ENCODE data around the gene FIZ1. TPM values are rescaled to one million over a fixed set of nuclear protein-coding genes. Genes with fewer than 3 reads are reported as not detected.
"Not testable (repeated sequence)": the region's sequence is repeated elsewhere in the genome, so short reads cannot be mapped to it uniquely, and the experiment has no call there.

Gene FIZ1
- total RNA-seq, 2 donors from 2014 or later: 9.2 to 10.7 TPM

- H3K27ac Mint-ChIP-seq: no peak overlapping the region
- no peak overlapping the region for H3K4me3 Mint-ChIP-seq
- H3K27me3 Mint-ChIP-seq: no peaks in the 10 kb centered on the region
These were observed 8.7 kb downstream of the FIZ1 start for GRCh38 chr19:55590617-55591016.

DNA sequence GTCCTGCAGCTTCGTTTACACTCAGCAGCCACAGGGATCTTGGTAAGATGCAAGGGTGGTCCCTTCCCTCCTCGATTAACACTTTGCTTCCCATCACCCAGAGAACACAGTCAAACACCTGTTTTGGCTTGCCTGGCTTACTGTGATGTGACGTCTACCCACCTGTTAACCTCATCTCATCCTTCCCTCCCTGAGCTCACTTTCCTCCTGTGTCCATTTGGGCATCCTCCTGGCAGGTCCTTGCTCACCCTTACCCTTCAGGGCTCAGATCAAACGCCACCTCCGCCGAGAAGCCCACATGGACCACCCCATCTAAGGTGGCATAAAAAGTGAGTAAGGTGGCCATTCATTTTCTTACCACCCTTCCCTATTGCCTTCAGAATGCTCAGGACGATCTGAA lies 9.2 kb downstream of the FIZ1 start:
- no peak for DNase-seq
- Mint-ChIP-seq H3K27me3 (no peaks in the 10 kb centered on the region), H3K36me3 (ENCODE audit: low read depth) (peaks cover 2% of the 10 kb centered on the region), H3K4me3 (no peak overlapping the region), H3K27ac (no peak overlapping the region), H3K4me1 (peaks cover 17% of the 10 kb centered on the region)
- H3K9me3 ChIP-seq (ENCODE audit: control insufficient read depth, low read length, poor library complexity, severe bottlenecking): no peaks in the 10 kb centered on the region
- no peak for ATAC-seq

More at GRCh38 chr19:55590617-55591016, 8.7 kb downstream of the FIZ1 start:
- H3K9me3 ChIP-seq (ENCODE audit: control insufficient read depth, low read length, poor library complexity, severe bottlenecking): no peaks in the 10 kb centered on the region
- peaks cover 12% of the 10 kb centered on the region for H3K4me1 Mint-ChIP-seq
- H3K36me3 Mint-ChIP-seq (ENCODE audit: low read depth): peaks cover 3% of the 10 kb centered on the region
- DNase-seq: no peak
- no peak for ATAC-seq

DNA sequence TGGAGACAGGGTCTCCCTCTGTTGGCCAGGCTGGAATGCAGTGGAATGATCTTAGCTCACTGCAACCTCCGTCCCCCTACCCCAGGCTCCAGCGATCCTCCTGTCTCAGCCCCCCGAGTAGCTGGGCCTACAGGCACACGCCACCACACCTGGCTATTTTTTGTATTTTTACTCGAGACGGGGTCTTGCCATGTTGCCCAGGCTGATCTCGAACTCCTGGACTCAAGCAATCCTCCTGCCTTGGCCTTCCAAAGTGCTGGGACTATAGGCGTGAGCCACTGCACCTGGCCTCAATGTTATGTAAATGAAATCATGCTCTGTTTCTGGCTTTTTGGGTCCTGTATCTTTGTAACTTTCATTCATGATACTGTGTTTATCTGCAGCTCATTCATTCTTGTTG lies 10.6 kb downstream of the FIZ1 start:
- Mint-ChIP-seq H3K27me3 (no peaks in the 10 kb centered on the region), H3K36me3 (ENCODE audit: low read depth) (no peaks in the 10 kb centered on the region), H3K27ac (no peak overlapping the region), H3K4me3 (no peak overlapping the region), H3K4me1 (peaks cover 20% of the 10 kb centered on the region)
- no peak for DNase-seq
- no peak for ATAC-seq
- H3K9me3 ChIP-seq (ENCODE audit: control insufficient read depth, low read length, poor library complexity, severe bottlenecking): no peaks in the 10 kb centered on the region

DNA sequence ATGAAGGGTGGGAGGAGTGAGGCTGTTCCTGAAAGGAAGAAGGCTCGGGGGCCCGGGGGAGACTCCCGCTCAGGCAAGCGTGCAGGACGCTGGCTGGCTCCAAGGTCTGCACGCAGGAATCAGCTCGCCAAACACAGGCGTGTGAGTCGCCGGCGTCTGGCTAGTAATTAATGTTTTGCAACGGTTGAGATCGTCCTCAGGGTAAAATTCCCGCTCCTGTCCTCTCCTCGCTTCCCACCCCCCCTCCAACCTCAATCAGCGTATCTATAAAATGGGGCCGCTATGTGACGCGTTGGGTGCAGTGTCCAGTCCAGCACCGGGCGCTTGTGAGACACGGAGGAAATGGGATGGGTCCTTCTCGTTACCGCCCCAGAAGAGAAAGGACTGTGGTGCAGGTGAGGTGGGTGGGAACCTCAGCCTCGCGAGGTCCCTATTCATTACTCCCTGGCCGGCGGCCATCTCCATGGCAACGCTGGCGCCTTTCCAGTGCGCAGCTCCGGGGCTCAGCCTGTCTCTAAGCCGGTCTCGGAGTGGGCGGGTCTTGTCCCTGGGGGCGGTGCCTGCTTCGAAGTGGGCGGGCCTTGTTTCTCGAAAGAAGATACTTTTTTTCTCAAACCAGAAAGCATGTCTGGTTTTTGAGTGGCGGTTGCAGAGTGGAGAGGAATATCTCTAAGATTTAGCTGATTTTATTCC lies 12.2 kb downstream of the FIZ1 start:
- H3K36me3 Mint-ChIP-seq (ENCODE audit: low read depth): no peaks in the 10 kb centered on the region

DNA sequence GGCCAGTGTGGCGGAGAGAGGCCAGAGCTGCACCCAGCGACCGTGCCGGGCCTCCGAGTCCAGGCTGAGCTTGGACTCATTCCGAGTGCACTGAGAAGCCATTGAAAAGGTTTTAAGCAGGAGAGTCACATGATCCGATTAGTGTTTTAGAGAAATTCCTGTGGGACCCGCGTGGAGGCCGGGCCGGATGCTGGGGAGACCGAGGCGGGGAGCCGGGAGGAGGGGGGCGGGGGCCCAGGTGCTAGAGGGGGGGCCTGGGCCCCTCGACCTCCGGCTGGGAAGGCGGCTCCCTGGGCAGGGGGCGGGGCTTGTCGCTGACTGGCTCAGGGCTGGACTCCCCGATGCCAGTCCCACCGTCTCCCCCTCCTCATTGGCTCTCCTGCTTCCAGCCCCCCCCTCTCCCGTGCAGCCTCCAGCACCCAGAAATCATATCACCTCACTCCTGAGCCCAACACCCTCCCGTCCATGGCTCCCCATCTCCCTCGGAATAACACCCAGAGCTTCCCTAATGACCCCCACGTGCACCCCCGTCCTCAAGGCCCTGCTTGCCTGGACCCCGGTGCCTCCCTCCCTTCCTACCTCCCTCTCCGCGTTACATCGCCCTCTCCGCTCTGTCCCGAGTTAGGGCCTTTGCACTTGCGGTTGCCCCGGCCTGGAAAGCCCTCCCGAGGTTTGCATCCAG lies 13.5 kb downstream of the FIZ1 start:
- no peaks in the 10 kb centered on the region for H3K9me3 ChIP-seq (ENCODE audit: control insufficient read depth, low read length, poor library complexity, severe bottlenecking)
- ATAC-seq: no peak
- H3K27me3 Mint-ChIP-seq: no peaks in the 10 kb centered on the region
- H3K27ac Mint-ChIP-seq: peak overlapping the region; percentile 72
- H3K36me3 Mint-ChIP-seq (ENCODE audit: low read depth): no peaks in the 10 kb centered on the region
- H3K4me3 Mint-ChIP-seq: peak overlapping the region; percentile 90
- DNase-seq: peak in 2 of 3 donors; percentile 40 to 44
- peaks cover 34% of the 10 kb centered on the region for H3K4me1 Mint-ChIP-seq

More for the DNA sequence above, 12.2 kb downstream of the FIZ1 start:
- ATAC-seq (peak; percentile 99), DNase-seq (peak; percentile 83 to 92 (median 87))
- Mint-ChIP-seq H3K4me3 (peak overlapping the region; percentile 90), H3K4me1 (peaks cover 22% of the 10 kb centered on the region), H3K27ac (peak overlapping the region; percentile 72), H3K27me3 (no peaks in the 10 kb centered on the region)
- no peaks in the 10 kb centered on the region for H3K9me3 ChIP-seq (ENCODE audit: control insufficient read depth, low read length, poor library complexity, severe bottlenecking)

DNA sequence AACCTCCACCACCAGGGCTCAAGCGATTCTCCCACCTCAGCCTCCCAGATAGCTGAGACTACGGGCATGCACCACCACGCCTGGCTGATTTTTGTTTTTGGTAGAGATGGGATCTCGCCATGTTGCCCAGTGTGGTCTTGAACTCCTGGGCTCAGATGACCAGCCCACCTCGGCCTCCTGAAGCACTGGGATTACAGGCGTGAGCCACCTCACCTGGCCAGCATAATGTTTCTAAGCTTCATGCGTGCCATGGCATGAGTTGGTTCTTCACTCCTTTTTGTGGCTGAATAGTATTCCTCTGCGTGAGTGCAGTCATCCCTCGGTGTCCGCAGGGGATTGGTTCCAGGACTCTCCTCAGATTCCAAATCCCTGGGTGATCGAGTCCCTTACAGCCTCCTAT lies 14.4 kb downstream of the FIZ1 start:
- Mint-ChIP-seq H3K27ac (peak overlapping the region; percentile 72), H3K27me3 (no peaks in the 10 kb centered on the region), H3K36me3 (ENCODE audit: low read depth) (no peaks in the 10 kb centered on the region), H3K4me3 (no peak overlapping the region), H3K4me1 (peaks cover 38% of the 10 kb centered on the region)
- no peaks in the 10 kb centered on the region for H3K9me3 ChIP-seq (ENCODE audit: control insufficient read depth, low read length, poor library complexity, severe bottlenecking)
- ATAC-seq: no peak
- DNase-seq: no peak

- peaks cover 41% of the 10 kb centered on the region for H3K4me1 Mint-ChIP-seq
- not testable (repeated sequence) for ATAC-seq; H3K27me3 Mint-ChIP-seq; DNase-seq; H3K36me3 Mint-ChIP-seq (ENCODE audit: low read depth); H3K4me3 Mint-ChIP-seq; H3K27ac Mint-ChIP-seq; H3K9me3 ChIP-seq (ENCODE audit: control insufficient read depth, low read length, poor library complexity, severe bottlenecking)
These were observed 15.4 kb downstream of the FIZ1 start for GRCh38 chr19:55583897-55584296.

GRCh38 chr19:55582284-55582683 lies 17.0 kb downstream of the FIZ1 start:
- peaks cover 39% of the 10 kb centered on the region for H3K4me1 Mint-ChIP-seq
- H3K27ac Mint-ChIP-seq; H3K36me3 Mint-ChIP-seq (ENCODE audit: low read depth); H3K4me3 Mint-ChIP-seq; H3K9me3 ChIP-seq (ENCODE audit: control insufficient read depth, low read length, poor library complexity, severe bottlenecking); H3K27me3 Mint-ChIP-seq; ATAC-seq; DNase-seq: not testable (repeated sequence)

DNA sequence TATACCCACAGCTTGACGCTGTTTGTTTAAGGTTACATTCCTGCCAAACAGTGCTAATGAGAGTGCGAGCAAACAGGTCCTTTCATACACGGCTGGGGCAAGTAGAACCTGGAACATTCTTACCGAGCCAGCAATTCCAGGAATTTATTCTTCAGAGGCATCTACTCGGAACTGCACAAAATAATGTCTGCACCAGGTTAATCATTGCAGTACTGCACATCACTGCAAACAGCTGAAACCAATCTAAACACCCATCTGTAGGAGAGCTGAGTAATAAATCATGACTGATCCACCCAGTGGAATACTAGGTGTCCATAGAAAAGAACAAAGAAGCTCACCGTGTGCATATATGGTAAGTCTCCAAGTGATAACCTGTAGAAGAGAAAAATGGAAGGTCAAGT lies 17.5 kb downstream of the FIZ1 start:
- no peak for ATAC-seq
- H3K9me3 ChIP-seq (ENCODE audit: control insufficient read depth, low read length, poor library complexity, severe bottlenecking): no peaks in the 10 kb centered on the region
- Mint-ChIP-seq H3K27me3 (no peaks in the 10 kb centered on the region), H3K4me1 (peaks cover 37% of the 10 kb centered on the region), H3K4me3 (peak overlapping the region; percentile 87), H3K27ac (no peak overlapping the region), H3K36me3 (ENCODE audit: low read depth) (peaks cover 5% of the 10 kb centered on the region)
- no peak for DNase-seq

GRCh38 chr19:55581145-55581822 lies 18.0 kb downstream of the FIZ1 start:
- H3K4me3 Mint-ChIP-seq: peak overlapping the region; percentile 87
- no peak for DNase-seq
- no peak for ATAC-seq
- no peaks in the 10 kb centered on the region for H3K9me3 ChIP-seq (ENCODE audit: control insufficient read depth, low read length, poor library complexity, severe bottlenecking)
- H3K4me1 Mint-ChIP-seq: peaks cover 36% of the 10 kb centered on the region
- no peaks in the 10 kb centered on the region for H3K27me3 Mint-ChIP-seq
- peak overlapping the region; percentile 62 for H3K27ac Mint-ChIP-seq
- peaks cover 5% of the 10 kb centered on the region for H3K36me3 Mint-ChIP-seq (ENCODE audit: low read depth)

DNA sequence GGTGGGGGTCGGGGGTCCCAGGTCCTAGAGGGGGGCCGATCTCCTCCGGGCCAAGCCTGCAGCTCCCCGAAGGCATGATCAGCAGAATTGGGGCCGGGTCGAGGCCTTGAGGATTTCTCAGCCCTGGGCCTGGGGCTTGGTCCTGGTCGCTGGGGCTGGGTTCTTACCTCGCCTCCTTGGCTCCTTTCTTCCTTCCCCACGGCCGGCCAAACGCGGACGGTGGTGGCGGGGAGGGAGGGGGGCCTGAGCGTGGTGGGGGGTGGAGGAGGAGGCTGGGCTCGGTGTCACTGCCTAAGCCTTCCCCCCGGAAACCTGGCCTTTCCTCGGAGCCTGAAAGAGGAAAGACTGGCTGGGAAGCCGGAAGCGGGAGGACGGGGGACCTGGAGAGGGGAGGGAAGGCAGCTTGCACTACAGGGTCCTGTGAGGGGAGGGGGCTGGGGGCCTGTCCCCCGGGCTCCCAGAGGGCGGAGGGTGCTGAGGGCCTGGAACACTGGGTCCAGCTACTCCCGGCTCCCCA lies 18.6 kb downstream of the FIZ1 start, which contains the start of gene ZNF579:
Gene ZNF579 (minus strand): TSS at position 221 of the 517 bp plus-strand sequence. CDS start 1,209 bp downstream, outside the sequence.
- peak; percentile 77 for ATAC-seq
- H3K4me3 Mint-ChIP-seq: peak within 1 kb of the TSS; percentile 87
- no peaks in the 10 kb centered on the region for H3K27me3 Mint-ChIP-seq
- H3K4me1 Mint-ChIP-seq: peaks cover 32% of the 10 kb centered on the region
- no peaks in the 10 kb centered on the region for H3K9me3 ChIP-seq (ENCODE audit: control insufficient read depth, low read length, poor library complexity, severe bottlenecking)
- DNase-seq: peak; percentile 34 to 55 (median 51)
- peaks cover 5% of the 10 kb centered on the region for H3K36me3 Mint-ChIP-seq (ENCODE audit: low read depth)
- H3K27ac Mint-ChIP-seq: peak within 1 kb of the TSS; percentile 62

DNA sequence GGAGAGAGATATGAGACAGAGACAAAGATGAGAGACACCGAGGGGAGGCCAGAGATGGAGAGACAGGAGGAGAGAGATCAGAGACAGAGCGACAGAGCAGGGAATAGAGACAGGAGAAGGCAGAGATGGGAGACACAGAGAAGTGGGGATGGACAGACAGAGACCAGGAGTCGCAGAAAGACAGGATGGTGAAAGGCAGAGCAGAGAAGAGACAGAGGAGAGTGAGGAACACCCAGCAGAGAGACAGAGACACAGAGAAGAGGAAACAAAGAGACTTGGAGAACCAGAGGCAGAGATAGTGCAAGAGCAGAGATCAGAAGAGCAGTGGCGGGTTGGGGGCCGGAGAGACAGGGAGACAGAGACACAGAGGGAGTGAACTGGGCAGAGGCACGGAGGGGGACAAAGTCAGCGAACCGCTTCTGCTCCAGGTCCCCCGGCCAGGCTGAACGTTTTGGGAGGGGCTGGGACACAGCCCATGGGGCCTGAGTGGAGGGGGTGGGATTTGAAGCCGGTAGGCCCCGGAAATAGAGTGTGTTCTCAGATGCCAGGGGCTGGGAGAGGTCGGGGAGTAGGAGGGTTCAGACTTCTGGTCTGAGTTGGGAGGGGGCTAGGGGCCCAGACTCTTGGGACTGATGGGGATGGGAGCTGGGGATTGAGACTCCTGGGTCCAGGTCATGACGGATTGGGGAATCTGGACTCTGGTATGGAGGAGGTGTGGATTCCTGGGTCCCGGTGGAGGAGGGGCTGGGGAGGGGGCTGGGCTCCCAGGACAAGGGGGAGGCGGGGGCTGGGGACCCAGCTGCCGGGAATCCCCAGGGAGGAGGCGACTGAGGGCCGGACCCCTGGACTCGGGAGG lies 19.3 kb downstream of the FIZ1 start:
- no peak for DNase-seq
- peaks cover 5% of the 10 kb centered on the region for H3K36me3 Mint-ChIP-seq (ENCODE audit: low read depth)

More for the DNA sequence above, 19.3 kb downstream of the FIZ1 start:
- H3K27me3 Mint-ChIP-seq: no peaks in the 10 kb centered on the region
- no peaks in the 10 kb centered on the region for H3K9me3 ChIP-seq (ENCODE audit: control insufficient read depth, low read length, poor library complexity, severe bottlenecking)
- ATAC-seq: peak; percentile 40
- H3K27ac Mint-ChIP-seq: peak overlapping the region; percentile 62
- peak overlapping the region; percentile 87 for H3K4me3 Mint-ChIP-seq
- peaks cover 25% of the 10 kb centered on the region for H3K4me1 Mint-ChIP-seq
